AG09309 (cell line): ENCODE measurements around the gene ACBD3.

Experiments used
- DNase-seq: peaks from one replicate; pipeline ENCODE4 v3.0.0-alpha.2; 2010; ENCODE audit warnings: low read depth
- H3K4me3 ChIP-seq: 2 replicates; pipeline ENCODE4 v1.5.1; 2011; ENCODE audit warnings: mild to moderate bottlenecking, low read depth, low read length, moderate library complexity; ENCODE audit not compliant: control insufficient read depth
- TF ChIP-seq, protein P1 (sequence below): IDR thresholded peaks from 2 replicates; pipeline ENCODE4 v1.5.1; 2011; ENCODE audit warnings: mild to moderate bottlenecking, low read depth, low read length, inconsistent platforms; ENCODE audit not compliant: insufficient read depth, control insufficient read depth; ENCODE audit errors: missing control alignments

The ACBD3 gene

DNA sequence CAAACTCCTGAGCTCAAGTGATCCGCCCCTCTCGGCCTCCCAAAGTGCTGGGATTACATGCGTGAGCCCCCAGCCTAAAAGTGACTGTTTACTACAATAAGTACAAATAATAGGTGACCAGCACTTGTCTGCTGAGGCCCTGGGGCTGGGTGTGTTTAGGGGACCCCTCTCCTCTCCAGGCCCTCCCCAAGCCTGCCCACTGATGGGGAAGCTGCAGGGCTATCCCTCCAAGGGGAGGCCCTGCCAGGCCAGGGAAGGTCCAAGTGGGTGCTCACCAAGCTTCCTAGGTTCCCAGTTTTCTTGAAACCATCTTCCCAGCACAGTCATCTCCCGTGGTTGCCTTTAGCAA is 63.4 kb downstream of the ACBD3 start:
- DNase-seq: no peak
- H3K4me3 ChIP-seq: no peak overlapping the region
- TF ChIP-seq, protein P1, sequence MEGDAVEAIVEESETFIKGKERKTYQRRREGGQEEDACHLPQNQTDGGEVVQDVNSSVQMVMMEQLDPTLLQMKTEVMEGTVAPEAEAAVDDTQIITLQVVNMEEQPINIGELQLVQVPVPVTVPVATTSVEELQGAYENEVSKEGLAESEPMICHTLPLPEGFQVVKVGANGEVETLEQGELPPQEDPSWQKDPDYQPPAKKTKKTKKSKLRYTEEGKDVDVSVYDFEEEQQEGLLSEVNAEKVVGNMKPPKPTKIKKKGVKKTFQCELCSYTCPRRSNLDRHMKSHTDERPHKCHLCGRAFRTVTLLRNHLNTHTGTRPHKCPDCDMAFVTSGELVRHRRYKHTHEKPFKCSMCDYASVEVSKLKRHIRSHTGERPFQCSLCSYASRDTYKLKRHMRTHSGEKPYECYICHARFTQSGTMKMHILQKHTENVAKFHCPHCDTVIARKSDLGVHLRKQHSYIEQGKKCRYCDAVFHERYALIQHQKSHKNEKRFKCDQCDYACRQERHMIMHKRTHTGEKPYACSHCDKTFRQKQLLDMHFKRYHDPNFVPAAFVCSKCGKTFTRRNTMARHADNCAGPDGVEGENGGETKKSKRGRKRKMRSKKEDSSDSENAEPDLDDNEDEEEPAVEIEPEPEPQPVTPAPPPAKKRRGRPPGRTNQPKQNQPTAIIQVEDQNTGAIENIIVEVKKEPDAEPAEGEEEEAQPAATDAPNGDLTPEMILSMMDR: no peak

DNA sequence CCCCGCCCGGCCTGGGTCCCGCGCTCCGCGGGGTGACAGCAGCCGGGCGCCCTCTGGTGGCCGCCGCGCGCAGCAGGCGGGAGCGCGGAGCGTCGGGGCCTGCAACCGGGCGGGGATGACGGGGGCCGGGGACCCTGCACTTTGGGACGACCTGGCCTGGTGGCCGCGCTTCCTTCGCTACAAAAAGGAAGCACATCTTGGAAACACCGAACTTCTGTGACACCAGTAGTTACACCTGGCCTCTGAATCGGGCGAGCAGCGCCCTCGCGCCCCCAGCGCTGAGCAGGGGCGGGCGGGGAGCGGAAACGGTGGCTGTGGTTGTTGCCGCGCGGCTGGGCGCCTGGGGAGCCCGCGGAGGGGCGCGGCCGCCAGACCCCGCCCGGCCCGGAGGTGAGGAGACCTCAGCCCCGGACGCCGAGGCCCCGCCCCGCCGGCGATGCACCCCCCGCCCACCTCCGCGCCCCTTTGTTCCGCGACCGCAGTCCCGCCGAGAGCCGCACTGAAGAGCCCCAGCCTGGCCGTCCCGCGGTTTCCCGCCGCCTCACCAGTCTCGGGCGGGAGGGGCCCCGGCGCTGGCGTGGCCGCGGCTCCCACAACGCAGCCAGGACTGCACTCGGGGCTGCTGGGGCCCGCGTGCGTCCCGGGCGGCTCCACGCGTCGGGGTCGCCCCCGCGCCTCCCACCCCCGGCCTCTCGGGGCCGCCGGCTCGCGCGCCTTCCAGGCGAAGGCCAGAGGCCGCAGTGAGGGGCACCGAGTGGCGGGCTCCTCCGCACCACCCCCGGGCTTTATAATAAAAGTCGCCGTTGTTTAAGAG is 64.7 kb downstream of the ACBD3 start:
- TF ChIP-seq, protein P1: peak; percentile 50
- DNase-seq: no peak
- peak overlapping the region; percentile 65 for H3K4me3 ChIP-seq

DNA sequence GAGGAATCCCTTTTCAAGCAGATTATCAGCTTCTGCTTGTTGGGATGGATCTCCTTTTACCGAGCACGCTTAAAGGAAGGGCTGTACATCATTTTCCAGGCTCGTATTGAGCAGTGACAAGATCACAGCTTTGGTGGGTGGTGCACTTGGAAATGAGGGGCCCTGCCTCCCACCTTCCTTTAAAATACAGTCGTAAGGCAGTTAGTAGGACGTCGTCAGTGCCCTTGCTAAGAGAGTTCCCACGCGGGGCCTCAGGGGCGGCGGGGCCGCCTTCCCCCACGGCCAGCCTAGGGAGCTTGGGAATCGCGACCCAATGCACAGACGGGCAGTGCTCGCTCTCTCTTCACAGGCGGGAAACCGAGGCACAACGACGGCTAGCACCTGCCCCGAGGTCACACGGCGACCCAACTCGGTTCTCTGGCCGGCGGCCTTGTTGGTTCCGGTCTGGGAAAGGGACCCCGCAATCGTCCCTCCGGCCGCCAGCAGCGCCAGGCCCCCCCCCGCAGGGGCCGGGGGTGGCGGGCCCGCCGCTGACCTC is 65.4 kb downstream of the ACBD3 start:
- peak overlapping the region; percentile 25 for H3K4me3 ChIP-seq
- no peak for DNase-seq
- TF ChIP-seq, protein P1: no peak

DNA sequence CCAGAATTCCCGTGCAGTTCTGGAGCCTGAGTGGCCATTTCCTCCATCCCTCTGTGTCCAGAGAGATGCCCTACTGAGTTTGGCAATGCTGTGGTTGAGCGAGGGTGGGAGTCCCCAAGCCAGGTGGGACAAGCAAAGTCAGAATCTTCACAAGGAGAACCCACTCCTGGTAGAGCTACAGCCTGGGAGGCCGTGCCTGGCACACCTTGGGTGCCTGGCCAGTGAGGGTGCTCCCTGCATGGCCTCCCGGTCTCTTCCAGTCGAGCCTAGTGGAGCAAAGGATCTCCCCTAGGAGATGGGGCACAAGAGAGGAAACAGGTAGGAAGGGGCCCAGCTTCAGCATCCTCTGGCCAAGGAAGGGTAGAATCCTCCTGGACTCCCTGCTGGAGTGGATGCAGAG is 66.1 kb downstream of the ACBD3 start:
- TF ChIP-seq, protein P1: no peak
- H3K4me3 ChIP-seq: no peak overlapping the region
- DNase-seq: no peak

DNA sequence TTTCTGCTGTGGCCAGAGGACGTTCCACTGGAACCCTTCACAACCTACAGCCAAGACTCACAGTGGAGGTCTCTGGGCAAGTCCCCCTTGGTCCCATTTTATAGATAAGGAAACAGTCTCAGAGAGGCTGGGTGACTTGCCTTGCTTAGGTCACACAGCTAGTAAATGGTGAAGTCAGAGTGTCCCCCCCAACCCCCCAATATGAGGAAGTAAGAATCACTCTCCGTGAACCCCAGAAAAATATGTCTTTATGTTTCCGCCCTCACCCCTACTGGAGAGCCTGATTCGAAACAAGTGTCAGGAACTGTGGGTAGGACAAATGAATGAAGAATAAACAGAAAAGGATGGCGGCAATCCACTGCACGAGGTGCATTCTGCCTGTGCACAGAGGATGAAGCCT is 67.4 kb downstream of the ACBD3 start:
- no peak for DNase-seq
- no peak overlapping the region for H3K4me3 ChIP-seq
- TF ChIP-seq, protein P1: no peak

DNA sequence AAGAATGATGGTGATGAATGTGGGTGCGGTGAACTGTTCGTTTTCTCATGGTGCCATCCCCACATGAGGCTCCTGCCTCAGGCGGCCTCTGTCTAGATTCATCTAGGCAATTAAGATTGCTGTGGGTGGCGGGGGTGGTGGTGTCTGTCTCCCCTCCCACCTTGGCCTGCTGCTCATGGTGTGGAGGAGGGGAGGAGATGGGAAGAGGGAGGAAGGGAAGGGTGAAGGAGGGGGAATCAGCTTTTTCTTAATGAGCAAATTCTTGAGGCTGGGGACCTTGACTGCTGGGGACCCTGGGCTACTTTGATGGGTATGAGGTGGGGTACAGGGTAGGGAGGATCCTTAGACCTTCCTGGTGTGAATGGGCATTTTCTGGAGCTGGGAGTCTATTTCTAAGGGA is 68.2 kb downstream of the ACBD3 start:
- no peak overlapping the region for H3K4me3 ChIP-seq
- DNase-seq: no peak
- TF ChIP-seq, protein P1: no peak

DNA sequence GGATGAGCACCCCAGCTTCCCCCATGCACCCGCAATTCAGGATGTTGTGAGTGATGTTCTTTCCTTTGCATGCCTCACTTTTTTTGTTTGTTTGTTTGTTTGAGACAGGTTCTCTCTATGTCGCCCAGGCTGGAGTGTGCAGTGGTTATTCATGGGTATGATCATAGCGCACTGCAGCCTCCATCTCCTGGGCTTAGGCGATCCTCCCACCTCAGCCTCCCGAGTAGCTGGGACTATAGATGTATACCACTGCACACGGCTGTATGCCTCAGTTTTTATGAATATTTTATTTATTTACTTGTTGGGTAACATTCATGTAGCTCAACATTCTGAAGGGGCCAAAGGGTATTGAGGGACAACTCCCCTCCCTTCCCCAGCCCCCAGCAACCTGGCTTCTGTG is 69.2 kb downstream of the ACBD3 start:
- DNase-seq: no peak
- TF ChIP-seq, protein P1: no peak

More for the DNA sequence above, 69.2 kb downstream of the ACBD3 start:
- no peak overlapping the region for H3K4me3 ChIP-seq
